Esophagus muscularis mucosa (tissue), 4 donors: ENCODE results near the gene CPXM1. TPM values are rescaled to one million over a fixed set of nuclear protein-coding genes. Genes with fewer than 3 reads are reported as not detected.
A peak's percentile ranks its signal among the peaks of the same experiment; 100 is the strongest.
"Not testable (repeated sequence)": the region's sequence is repeated elsewhere in the genome, so short reads cannot be mapped to it uniquely, and the experiment has no call there.

Experiments
- DNase-seq: peaks from one replicate; pipeline ENCODE4 v3.0.0-alpha.2; 2017; ENCODE audit errors: extremely low spot score
- H3K27ac ChIP-seq, 4 donors: fragments of 200-600 bp; sonication (generic); replicated peaks in 1 of 4; 1 replicate in 3 of 4; 2 replicates in 1 of 4; pipeline ENCODE4 v1.5.1; 2016 to 2019; ENCODE audit warnings: mild to moderate bottlenecking in 1 of 4
- H3K27me3 ChIP-seq, 4 donors: fragments of 200-600 bp; sonication (generic); one replicate each; pipeline versions ENCODE4 v1.5.1 to v1.6.0; 2016 to 2019
- H3K36me3 ChIP-seq, 4 donors: fragments of 200-600 bp; sonication (generic); one replicate each; pipeline ENCODE4 v1.5.1; 2016 to 2019
- H3K4me1 ChIP-seq, 4 donors: fragments of 200-600 bp; sonication (generic); one replicate each; pipeline ENCODE4 v1.5.1; 2016 to 2019
- H3K4me3 ChIP-seq, 4 donors: fragments of 200-600 bp; sonication (generic); 1 replicate in 2 of 4; 2 replicates in 2 of 4; pipeline ENCODE4 v1.5.1; 2016 to 2019; ENCODE audit warnings: mild to moderate bottlenecking in 4 of 4, moderate library complexity in 1 of 4
- H3K9me3 ChIP-seq, 4 donors: fragments of 200-600 bp; sonication (generic); 1 replicate in 3 of 4; 2 replicates in 1 of 4; pipeline ENCODE4 v1.5.1; 2016 to 2019
- EP300 ChIP-seq: sonication (generic); formaldehyde crosslinking; IDR thresholded peaks from one replicate; pipeline ENCODE4 v1.6.1; 2017; ENCODE audit warnings: antibody characterized with exemption
- POLR2A ChIP-seq: fragments of 450-650 bp; IDR thresholded peaks from one replicate; pipeline ENCODE4 v1.6.1; 2017; ENCODE audit warnings: antibody characterized with exemption, moderate library complexity, mild to moderate bottlenecking, low read depth
- POLR2AphosphoS5 ChIP-seq, 2 donors: sonication (generic); formaldehyde crosslinking; IDR thresholded peaks; one replicate each; pipeline ENCODE4 v1.6.1; 2017; ENCODE audit warnings: antibody characterized with exemption in 2 of 2
- WGBS: methylation state at CpG from one replicate; pipeline ENCODE4 v1.1.5; 2018; 5-methylcytosine and 5-hydroxymethylcytosine counted together
- intact Hi-C: fragments of 100-400 bp; cut with DNase I; formaldehyde crosslinking; loops from one replicate; pipeline ENCODE4 v1.15.1; 2023
- total RNA-seq, 4 donors: library from RNA; depleted of rRNA; stranded (reverse); fragments of >200 nt; gene quantifications; one replicate each; pipeline versions ENCODE4 v1.1.0 to v1.2.1, GENCODE V29; 2016
- TF ChIP-seq, protein P1 (sequence below), 3 experiments: fragments of 200-600 bp in 2 of 3; fragments of 450-650 bp in 1 of 3; sonication (generic) in 2 of 3; IDR thresholded peaks; one replicate each; pipeline ENCODE4 v1.5.1; 2017 to 2019; ENCODE audit warnings: antibody characterized with exemption in 3 of 3, mild to moderate bottlenecking in 2 of 3, moderate library complexity in 1 of 3

The CPXM1 gene
- total RNA-seq, 4 donors from 2014 or later, result 0.17 to 1.3 (median 0.45) TPM; not detected in 1

DNA sequence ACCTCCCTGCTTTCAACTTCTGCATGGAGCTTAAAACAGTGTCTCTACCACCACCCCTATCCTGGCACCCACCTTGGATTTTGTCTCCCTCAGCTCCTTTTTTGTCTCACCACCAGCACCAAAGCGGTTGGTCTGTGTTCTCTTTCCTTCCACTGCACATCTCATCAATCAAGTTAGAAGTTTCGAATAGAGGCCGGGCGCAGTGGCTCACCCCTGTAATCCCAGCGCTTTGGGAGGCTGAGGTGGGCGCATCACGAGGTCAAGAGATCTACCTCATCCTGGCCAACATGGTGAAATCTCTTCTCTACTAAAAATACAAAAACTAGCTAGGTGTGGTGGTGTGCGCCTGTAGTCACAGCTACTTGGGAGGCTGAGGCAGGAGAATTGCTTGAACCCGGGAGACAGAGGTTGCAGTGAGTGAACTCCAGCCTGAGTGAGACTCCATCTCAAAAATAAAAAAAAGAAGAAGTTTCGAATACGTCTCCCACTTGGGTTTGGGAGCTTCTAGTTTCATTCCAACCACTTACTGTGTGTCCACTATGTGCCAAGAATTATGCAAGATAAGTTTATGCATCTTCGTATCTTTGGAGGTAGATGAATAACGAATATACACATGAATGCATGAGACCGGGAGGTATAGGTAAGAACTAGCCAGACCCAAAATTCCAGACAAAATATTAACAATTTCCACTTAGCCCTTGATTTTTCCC is 34.1 kb upstream of the CPXM1 start:
- intact Hi-C loops, result no loop called here
- TF ChIP-seq POLR2AphosphoS5 (IDR thresholded peaks at IDR 0.05) (no peak), POLR2A (no peak), EP300 (no peak)
- TF ChIP-seq, protein P1, sequence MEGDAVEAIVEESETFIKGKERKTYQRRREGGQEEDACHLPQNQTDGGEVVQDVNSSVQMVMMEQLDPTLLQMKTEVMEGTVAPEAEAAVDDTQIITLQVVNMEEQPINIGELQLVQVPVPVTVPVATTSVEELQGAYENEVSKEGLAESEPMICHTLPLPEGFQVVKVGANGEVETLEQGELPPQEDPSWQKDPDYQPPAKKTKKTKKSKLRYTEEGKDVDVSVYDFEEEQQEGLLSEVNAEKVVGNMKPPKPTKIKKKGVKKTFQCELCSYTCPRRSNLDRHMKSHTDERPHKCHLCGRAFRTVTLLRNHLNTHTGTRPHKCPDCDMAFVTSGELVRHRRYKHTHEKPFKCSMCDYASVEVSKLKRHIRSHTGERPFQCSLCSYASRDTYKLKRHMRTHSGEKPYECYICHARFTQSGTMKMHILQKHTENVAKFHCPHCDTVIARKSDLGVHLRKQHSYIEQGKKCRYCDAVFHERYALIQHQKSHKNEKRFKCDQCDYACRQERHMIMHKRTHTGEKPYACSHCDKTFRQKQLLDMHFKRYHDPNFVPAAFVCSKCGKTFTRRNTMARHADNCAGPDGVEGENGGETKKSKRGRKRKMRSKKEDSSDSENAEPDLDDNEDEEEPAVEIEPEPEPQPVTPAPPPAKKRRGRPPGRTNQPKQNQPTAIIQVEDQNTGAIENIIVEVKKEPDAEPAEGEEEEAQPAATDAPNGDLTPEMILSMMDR (IDR thresholded peaks at IDR 0.05), result no peak
- whole genome bisulfite sequencing, result 93% methylated on average over 14 of the region's 14 CpGs

DNA sequence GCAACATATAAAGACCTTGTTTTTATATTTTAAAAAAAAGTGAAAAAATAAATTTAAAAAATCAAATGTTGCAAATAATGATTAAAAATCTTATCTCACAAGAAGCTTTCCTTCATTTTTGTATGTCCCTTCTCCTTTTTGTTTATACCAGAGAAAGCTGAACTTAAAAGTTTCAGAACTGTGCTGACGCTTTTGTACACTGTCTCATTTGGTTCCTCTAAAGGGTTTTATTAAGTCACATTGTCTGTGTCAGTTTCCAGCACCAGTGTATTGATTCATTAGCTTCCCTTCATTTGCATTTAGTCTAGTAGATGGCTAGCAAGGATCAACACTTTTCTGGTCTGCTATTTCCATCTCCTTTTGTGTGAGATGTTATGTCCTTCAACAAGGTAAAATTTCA is 33.3 kb upstream of the CPXM1 start:
- no peaks in the 10 kb centered on the region for H3K9me3 ChIP-seq
- intact Hi-C loops, result no loop called here
- H3K27ac ChIP-seq, result no peak overlapping the region
- no peak for DNase-seq
- no peak overlapping the region for H3K4me3 ChIP-seq
- TF ChIP-seq, protein P1 (IDR thresholded peaks at IDR 0.05), result no peak
- TF ChIP-seq EP300 (no peak), POLR2A (no peak), POLR2AphosphoS5 (IDR thresholded peaks at IDR 0.05) (no peak)
- 77% methylated on average over 1 of the region's 1 CpG for WGBS
- peaks cover 0 to 11% (median 0%) of the 10 kb centered on the region in 4 donors for H3K27me3 ChIP-seq
- H3K4me1 ChIP-seq, result peaks cover 0 to under 1% (median 0%) of the 10 kb centered on the region in 4 donors
- peaks cover 0 to 27% (median 19%) of the 10 kb centered on the region in 4 donors for H3K36me3 ChIP-seq

More for the DNA sequence above, 34.1 kb upstream of the CPXM1 start:
- Histone ChIP-seq H3K4me1 (peaks cover 0 to 8% (median 5%) of the 10 kb centered on the region in 4 donors), H3K27me3 (peaks cover 0 to 5% (median 0%) of the 10 kb centered on the region in 4 donors), H3K9me3 (no peaks in the 10 kb centered on the region), H3K36me3 (peaks cover 0 to 30% (median 19%) of the 10 kb centered on the region in 4 donors), H3K4me3 (no peak overlapping the region), H3K27ac (no peak overlapping the region)
- no peak for DNase-seq

DNA sequence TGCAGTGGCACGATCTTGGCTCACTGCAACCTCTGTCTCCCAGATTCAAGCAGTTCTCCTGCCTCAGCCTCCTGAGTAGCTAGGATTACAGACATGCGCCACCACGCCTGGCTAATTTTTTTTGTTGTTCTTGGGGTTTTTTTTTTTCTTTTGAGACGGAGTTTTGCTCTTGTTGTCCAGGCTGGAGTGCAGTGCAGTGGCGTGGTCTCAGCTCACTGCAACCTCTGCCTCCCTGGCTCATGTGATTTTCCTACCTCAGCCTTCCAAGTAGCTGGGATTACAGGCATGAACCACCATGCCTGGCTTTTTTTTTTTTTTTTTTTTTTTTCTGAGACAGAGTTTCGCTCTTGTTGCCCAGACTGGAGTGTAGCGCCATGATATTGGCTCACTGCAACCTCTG is 30.8 kb upstream of the CPXM1 start:
- H3K4me1 ChIP-seq, DNase-seq, H3K27ac ChIP-seq, H3K4me3 ChIP-seq, H3K9me3 ChIP-seq, intact Hi-C loops: not testable (repeated sequence)
- 86% methylated on average over 7 of the region's 7 CpGs for WGBS
- H3K36me3 ChIP-seq, result peaks cover 0 to 12% (median 4%) of the 10 kb centered on the region in 4 donors
- H3K27me3 ChIP-seq, result peaks cover 0 to 29% (median 2%) of the 10 kb centered on the region in 4 donors

DNA sequence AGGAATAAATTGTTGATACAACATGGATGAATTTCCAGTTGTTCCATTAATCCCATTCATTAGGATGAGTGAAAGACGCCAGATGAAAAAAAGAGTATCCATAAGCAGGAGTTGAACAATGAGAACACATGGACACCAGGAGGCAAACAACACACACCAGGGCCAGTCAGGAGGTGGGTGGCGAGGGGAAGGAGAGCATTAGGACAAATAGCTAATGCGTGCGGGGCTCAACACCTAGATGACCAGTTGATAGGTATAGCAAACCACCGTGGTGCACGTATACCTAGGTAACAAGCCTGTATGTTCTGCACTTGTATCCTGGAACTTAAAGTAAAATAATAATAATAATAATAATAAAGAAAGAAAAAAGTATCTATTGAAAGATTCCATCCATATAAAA is 28.9 kb upstream of the CPXM1 start:
- H3K27me3 ChIP-seq, result peaks cover 0 to 36% (median 3%) of the 10 kb centered on the region in 4 donors
- intact Hi-C loops, result no loop called here
- H3K9me3 ChIP-seq, result no peaks in the 10 kb centered on the region
- no peak for TF ChIP-seq EP300
- H3K4me3 ChIP-seq, result no peak overlapping the region
- no peak overlapping the region for H3K27ac ChIP-seq
- H3K36me3 ChIP-seq, result peaks cover 0 to under 1% (median 0%) of the 10 kb centered on the region in 4 donors
- 66% methylated on average over 6 of the region's 6 CpGs for WGBS
- peak; percentile 90 for DNase-seq
- no peaks in the 10 kb centered on the region for H3K4me1 ChIP-seq

DNA sequence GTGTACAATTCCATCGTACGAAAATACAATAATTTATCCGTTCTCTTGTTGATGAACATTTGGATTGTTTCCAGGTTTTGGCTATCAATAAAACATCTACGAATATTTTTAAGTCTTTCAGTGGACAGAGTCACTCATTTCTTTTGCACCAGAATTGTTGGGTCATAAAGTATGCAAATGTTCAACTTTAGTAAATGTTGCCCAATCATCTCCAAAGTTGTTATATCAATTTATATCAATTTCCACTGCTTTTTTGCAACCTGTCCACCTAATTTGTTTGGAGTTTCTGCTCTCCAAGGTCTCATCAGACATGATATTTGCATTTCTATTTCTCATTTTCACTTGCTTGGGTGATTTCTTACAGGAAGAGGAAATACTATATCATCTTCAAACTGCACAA is 26.2 kb upstream of the CPXM1 start:
- H3K27ac ChIP-seq, result no peak overlapping the region
- TF ChIP-seq EP300 (no peak), POLR2A (no peak), POLR2AphosphoS5 (IDR thresholded peaks at IDR 0.05) (no peak)
- TF ChIP-seq, protein P1 (IDR thresholded peaks at IDR 0.05), result no peak

More for the DNA sequence above, 26.2 kb upstream of the CPXM1 start:
- DNase-seq, result no peak
- intact Hi-C loops, result no loop called here
- Histone ChIP-seq H3K36me3 (no peaks in the 10 kb centered on the region), H3K4me3 (no peak overlapping the region), H3K4me1 (no peaks in the 10 kb centered on the region), H3K9me3 (no peaks in the 10 kb centered on the region), H3K27me3 (peaks cover 0 to 43% (median 3%) of the 10 kb centered on the region in 4 donors)
- 87% methylated on average over 4 of the region's 4 CpGs for WGBS
